Renal cortical epithelial cell (primary cell): Measurements from ENCODE around the gene NATD1. TPM values are rescaled to one million over a fixed set of nuclear protein-coding genes. Genes with fewer than 3 reads are reported as not detected.

Source experiments
- DNase-seq: peaks from one replicate; pipeline ENCODE4 v3.0.0-alpha.2; 2011; ENCODE audit warnings: low read depth
- total RNA-seq: library from RNA; depleted of rRNA; stranded (reverse); fragments of >200 nt; gene quantifications from 2 replicates; pipeline ENCODE4 v1.2.3, GENCODE V29; 2014

The NATD1 gene
- total RNA-seq, 1 donor from 2014 or later = 13.4 TPM

- no peak for DNase-seq
These were observed 36.8 kb upstream of the NATD1 start for GRCh38 chr17:21289902-21290571.

- no peak for DNase-seq
These were observed 36.1 kb upstream of the NATD1 start for GRCh38 chr17:21289175-21289901.

GRCh38 chr17:21288571-21289017 is 35.4 kb upstream of the NATD1 start:
- DNase-seq = no peak

GRCh38 chr17:21287703-21288449 is 34.7 kb upstream of the NATD1 start:
- peak; percentile 95 for DNase-seq

- peak; percentile 63 for DNase-seq
These were observed 33.9 kb upstream of the NATD1 start for GRCh38 chr17:21286909-21287702.

- DNase-seq = peak; percentile 98
These were observed 33.0 kb upstream of the NATD1 start for GRCh38 chr17:21286066-21286770.

GRCh38 chr17:21285164-21286065 is 32.2 kb upstream of the NATD1 start:
- DNase-seq = peak; percentile 44

- DNase-seq = peak; percentile 96
These were observed 31.3 kb upstream of the NATD1 start, which contains the start of gene MAP2K3 for GRCh38 chr17:21284319-21285163. Gene MAP2K3, plus strand, starts transcription at chr17:21284711. Its CDS starts 210 bp downstream, at chr17:21284921.

GRCh38 chr17:21283482-21284318 is 30.5 kb upstream of the NATD1 start:
- DNase-seq = no peak

- DNase-seq = no peak
These were observed 29.6 kb upstream of the NATD1 start for GRCh38 chr17:21282850-21283249.

GRCh38 chr17:21282231-21282630 is 29.0 kb upstream of the NATD1 start:
- DNase-seq = peak; percentile 92

GRCh38 chr17:21280081-21280518 is 26.9 kb upstream of the NATD1 start:
- no peak for DNase-seq

GRCh38 chr17:21279582-21279981 is 26.4 kb upstream of the NATD1 start:
- no peak for DNase-seq

- DNase-seq = no peak
These were observed 26.0 kb upstream of the NATD1 start for GRCh38 chr17:21279198-21279535.

- peak; percentile 56 for DNase-seq
These were observed 25.4 kb upstream of the NATD1 start for GRCh38 chr17:21278450-21279197.

GRCh38 chr17:21277332-21277731 is 24.1 kb upstream of the NATD1 start:
- DNase-seq = no peak

- no peak for DNase-seq
These were observed 23.0 kb upstream of the NATD1 start for GRCh38 chr17:21276264-21276588.
